AG09309 (cell line): ENCODE results near the gene PLCH1.

Experiments used
- DNase-seq: peaks from one replicate; pipeline ENCODE4 v3.0.0-alpha.2; 2010; ENCODE audit warnings: low read depth
- H3K4me3 ChIP-seq: 2 replicates; pipeline ENCODE4 v1.5.1; 2011; ENCODE audit warnings: mild to moderate bottlenecking, low read depth, low read length, moderate library complexity; ENCODE audit not compliant: control insufficient read depth
- TF ChIP-seq, protein P1 (sequence below): IDR thresholded peaks from 2 replicates; pipeline ENCODE4 v1.5.1; 2011; ENCODE audit warnings: mild to moderate bottlenecking, low read depth, low read length, inconsistent platforms; ENCODE audit not compliant: insufficient read depth, control insufficient read depth; ENCODE audit errors: missing control alignments

Gene PLCH1

DNA sequence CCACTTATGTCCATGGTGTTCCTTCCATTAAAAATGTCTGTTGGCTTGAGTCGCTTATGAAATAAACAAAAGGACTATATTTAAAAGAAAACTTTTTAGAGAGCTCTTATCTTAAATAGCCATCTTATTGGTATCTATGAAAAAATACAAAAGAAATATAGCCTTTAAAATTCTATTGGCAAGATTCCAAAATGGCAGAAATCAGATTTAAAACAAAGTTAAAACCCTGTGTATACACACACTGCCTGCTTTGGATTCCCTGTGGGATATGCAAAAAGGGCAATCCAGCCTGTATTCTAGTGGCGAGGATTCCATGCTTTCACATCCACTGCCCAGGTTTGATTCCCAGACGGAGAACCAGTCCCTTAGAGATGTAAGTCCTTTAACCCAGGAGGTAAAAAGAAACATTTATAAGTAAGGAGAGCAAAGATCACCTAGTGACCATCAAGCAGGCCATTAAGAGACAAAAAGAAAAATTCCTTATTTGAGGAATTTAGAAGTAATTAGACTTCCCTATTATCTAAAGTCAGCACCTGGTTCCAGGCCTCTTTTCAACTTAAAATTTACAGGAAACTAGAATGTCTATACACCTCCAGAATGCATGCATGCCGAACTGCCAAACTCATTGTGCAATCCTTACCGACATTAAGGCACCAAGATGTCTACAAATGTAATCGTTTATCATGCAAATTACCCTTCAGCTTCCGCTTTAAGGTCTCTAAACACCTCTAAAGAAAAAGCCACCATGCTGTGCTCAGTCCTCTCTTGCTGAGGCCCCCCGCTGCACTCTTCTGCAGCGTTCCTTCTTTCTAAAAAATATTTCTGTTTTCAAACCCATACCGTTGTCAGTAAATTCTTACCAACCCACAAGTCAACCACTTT, 381.8 kb downstream of the PLCH1 start:
- DNase-seq, result no peak
- TF ChIP-seq, protein P1, sequence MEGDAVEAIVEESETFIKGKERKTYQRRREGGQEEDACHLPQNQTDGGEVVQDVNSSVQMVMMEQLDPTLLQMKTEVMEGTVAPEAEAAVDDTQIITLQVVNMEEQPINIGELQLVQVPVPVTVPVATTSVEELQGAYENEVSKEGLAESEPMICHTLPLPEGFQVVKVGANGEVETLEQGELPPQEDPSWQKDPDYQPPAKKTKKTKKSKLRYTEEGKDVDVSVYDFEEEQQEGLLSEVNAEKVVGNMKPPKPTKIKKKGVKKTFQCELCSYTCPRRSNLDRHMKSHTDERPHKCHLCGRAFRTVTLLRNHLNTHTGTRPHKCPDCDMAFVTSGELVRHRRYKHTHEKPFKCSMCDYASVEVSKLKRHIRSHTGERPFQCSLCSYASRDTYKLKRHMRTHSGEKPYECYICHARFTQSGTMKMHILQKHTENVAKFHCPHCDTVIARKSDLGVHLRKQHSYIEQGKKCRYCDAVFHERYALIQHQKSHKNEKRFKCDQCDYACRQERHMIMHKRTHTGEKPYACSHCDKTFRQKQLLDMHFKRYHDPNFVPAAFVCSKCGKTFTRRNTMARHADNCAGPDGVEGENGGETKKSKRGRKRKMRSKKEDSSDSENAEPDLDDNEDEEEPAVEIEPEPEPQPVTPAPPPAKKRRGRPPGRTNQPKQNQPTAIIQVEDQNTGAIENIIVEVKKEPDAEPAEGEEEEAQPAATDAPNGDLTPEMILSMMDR, result no peak
- no peak overlapping the region for H3K4me3 ChIP-seq

- DNase-seq, result no peak
- TF ChIP-seq, protein P1, result no peak
- H3K4me3 ChIP-seq, result no peak overlapping the region
These were observed 384.6 kb downstream of the PLCH1 start for GRCh38 chr3:155360281-155360680.

DNA sequence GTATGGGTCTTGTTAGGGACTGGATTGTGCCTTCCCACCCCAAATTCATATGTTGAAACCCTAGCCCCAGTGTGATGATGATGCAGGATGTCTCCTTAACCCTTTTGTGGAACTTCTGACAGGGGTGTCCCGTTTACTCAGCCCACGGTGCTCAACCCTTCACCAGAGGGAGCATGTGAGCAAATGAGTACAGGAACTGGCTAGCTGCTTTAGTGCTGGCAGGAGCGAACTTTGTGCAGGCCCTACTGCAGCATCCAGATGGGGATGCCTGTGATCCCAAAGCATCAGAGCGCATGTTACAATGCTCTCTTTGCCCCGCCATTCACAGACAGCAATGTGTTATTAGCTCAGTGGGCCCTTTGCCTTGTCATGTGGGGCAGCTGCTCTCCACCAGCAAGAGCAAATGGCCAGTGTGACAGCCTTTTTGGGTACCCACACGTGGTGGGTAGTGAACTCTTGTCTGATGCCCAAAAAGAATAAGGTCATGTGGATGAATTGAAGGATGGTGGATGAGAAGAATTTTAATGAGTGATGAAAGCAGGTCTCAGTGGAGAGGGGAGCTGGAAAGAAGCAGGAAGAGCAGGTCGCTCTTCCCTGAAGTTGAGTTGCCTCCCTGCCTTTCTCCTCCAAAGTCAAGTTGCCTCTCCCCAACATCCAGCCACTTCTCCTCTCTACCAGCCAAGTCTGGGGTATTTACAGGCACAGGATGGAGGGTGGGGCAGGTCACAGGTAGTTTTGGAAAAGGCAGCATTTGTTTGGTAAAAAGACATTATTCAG, 388.1 kb downstream of the PLCH1 start:
- TF ChIP-seq, protein P1, result peak; percentile 25
- no peak for DNase-seq
- H3K4me3 ChIP-seq, result no peak overlapping the region

DNA sequence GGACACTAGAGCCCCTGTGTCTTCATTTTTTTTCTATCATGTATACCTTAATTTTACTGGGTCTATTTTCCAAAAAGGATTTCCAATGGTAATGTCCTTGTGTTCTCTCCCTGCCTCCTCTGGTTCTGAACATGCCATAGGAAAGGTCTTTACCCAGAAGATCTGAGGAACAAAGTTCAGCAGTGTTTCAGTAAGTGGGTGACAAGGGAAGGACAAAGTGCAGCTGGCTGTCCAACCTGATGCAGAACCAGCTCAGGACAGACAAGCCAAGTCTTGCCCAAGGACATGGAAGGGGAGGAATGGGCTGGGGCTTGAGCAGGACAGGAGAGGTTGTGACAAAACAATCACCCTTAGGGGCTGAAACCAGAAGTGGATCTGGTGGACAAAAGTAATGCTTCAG, 390.2 kb downstream of the PLCH1 start:
- TF ChIP-seq, protein P1, result no peak
- DNase-seq, result no peak
- H3K4me3 ChIP-seq, result no peak overlapping the region

GRCh38 chr3:155352900-155353490, 391.9 kb downstream of the PLCH1 start:
- peak; percentile 14 for DNase-seq
- H3K4me3 ChIP-seq, result no peak overlapping the region
- TF ChIP-seq, protein P1, result no peak

- no peak for DNase-seq
- TF ChIP-seq, protein P1, result no peak
- H3K4me3 ChIP-seq, result no peak overlapping the region
These were observed 394.3 kb downstream of the PLCH1 start for GRCh38 chr3:155350571-155350970.
